Measurements from ENCODE around the gene GIPC2.

GRCh38 chr1:78053498-78053897 is 7.7 kb downstream of the GIPC2 start:
- TF ChIP-seq, protein P1, sequence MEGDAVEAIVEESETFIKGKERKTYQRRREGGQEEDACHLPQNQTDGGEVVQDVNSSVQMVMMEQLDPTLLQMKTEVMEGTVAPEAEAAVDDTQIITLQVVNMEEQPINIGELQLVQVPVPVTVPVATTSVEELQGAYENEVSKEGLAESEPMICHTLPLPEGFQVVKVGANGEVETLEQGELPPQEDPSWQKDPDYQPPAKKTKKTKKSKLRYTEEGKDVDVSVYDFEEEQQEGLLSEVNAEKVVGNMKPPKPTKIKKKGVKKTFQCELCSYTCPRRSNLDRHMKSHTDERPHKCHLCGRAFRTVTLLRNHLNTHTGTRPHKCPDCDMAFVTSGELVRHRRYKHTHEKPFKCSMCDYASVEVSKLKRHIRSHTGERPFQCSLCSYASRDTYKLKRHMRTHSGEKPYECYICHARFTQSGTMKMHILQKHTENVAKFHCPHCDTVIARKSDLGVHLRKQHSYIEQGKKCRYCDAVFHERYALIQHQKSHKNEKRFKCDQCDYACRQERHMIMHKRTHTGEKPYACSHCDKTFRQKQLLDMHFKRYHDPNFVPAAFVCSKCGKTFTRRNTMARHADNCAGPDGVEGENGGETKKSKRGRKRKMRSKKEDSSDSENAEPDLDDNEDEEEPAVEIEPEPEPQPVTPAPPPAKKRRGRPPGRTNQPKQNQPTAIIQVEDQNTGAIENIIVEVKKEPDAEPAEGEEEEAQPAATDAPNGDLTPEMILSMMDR (IDR thresholded peaks at IDR 0.05): no peak
- TF ChIP-seq POLR2A (IDR thresholded peaks at IDR 0.05): no peak

Data from heart left ventricle (tissue), 13 donors.